ENCODE data around the gene CYP2B6.
"Not testable (repeated sequence)": the region's sequence is repeated elsewhere in the genome, so short reads cannot be mapped to it uniquely, and the experiment has no call there.

The CYP2B6 gene

DNA sequence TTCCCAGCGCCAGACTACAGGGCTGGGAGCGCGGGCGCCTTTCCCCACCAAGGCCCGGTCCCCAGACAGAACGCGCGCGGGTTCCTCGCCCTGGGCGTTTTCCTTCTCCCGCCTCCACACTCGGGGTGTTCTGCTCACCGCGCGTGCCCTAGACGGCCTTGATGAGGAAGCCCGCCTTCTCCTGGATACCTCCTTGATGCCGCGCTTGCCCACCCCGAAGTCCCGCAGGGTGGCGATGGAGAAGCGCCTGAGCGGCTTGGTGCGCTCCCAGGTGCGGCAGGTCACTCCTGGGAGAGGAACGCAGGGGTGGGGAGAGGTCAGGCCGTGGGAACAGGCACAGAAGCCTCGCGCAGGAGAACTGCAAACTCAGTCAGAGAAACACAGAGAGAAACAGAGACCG is 34.8 kb downstream of the CYP2B6 start:
- H3K4me3 ChIP-seq (ENCODE audit: control insufficient read depth, low read depth, low read length) = no peak overlapping the region
- TF ChIP-seq, protein P1, sequence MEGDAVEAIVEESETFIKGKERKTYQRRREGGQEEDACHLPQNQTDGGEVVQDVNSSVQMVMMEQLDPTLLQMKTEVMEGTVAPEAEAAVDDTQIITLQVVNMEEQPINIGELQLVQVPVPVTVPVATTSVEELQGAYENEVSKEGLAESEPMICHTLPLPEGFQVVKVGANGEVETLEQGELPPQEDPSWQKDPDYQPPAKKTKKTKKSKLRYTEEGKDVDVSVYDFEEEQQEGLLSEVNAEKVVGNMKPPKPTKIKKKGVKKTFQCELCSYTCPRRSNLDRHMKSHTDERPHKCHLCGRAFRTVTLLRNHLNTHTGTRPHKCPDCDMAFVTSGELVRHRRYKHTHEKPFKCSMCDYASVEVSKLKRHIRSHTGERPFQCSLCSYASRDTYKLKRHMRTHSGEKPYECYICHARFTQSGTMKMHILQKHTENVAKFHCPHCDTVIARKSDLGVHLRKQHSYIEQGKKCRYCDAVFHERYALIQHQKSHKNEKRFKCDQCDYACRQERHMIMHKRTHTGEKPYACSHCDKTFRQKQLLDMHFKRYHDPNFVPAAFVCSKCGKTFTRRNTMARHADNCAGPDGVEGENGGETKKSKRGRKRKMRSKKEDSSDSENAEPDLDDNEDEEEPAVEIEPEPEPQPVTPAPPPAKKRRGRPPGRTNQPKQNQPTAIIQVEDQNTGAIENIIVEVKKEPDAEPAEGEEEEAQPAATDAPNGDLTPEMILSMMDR (IDR thresholded peaks at IDR 0.05; ENCODE audit: control insufficient read depth, insufficient read depth, low read depth, low read length, missing control alignments) = no peak

DNA sequence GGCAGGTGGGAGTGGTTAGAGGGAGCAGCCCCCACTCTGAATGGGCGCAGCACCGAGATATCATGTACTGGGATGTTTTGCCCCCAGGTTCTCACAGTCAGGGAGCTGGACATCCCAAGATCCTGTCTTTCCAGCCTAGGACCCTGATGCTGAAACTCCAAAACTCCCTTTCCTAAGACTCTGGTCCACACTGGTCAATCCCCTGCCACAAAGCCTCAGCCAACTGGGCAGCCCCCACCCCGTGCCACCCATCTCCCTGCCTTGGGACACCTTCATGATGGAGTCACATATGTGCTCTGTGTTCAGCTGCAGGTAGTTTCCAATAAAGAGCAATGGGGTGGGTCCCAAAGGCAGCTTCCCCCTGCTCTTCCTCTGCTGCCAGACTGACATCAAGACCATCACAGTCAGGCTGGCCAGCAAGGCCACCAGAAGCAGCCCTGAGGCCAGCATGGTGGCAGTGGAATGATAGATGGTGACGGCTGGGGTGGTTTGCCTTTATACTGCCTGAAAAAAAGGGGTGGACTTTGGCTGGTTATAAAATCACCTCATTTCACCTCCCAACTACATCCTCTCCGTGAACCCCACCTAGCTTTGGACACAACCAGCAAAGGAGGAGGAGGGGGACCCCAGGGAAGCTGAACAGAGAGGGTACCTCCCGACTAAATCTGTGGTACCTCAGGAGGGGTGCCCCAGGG is 36.3 kb downstream of the CYP2B6 start:
- DNase-seq (ENCODE audit: low read depth) = no peak
- H3K4me3 ChIP-seq (ENCODE audit: control insufficient read depth, low read depth, low read length) = no peak overlapping the region
- TF ChIP-seq, protein P1 (IDR thresholded peaks at IDR 0.05; ENCODE audit: control insufficient read depth, insufficient read depth, low read depth, low read length, missing control alignments) = no peak

More for the DNA sequence above, 34.8 kb downstream of the CYP2B6 start:
- no peak for DNase-seq (ENCODE audit: low read depth)

DNA sequence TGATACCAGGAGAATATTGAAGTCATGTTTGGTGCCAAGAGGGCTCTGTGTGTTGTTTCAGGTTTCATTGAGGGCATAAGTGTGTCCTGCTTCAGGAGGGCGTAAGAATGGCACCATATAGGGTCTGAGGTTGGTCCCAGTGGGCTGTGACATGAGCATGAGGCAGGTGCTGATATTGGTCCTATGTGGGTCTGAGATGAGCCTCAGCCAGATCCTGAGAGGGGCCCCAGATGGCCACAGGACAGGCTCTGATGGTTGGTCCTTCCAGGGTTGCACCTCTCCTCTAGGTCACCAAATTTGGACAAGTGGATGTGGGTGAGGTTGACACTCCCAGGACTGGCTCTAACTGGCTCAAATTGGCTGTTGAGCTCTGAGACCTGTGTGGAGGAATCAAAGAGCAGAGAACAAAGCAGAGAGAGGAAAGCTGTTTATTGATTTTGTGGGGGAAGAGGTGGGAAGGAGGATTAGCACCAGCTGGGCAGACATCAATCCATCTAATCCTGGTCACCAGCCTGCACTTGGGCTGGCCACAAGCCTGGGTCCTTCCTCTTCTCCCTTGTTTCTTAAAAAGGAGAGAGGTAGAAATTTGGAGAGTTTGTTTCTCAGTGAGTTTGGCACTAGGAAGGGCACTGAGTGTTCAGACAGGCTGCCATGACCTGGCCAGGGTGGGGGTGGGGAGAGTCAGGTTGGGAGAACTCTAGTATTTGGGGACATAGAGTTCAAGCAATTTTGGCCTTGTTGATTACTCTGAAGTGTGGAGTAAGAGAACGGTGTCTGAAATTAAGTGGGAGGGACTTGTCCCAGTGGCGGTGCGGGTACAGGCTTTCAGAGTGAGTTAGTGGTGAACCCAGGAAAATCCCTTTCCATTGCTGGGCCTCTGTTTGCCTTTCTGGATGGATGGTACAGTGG is 38.7 kb downstream of the CYP2B6 start:
- no peak overlapping the region for H3K4me3 ChIP-seq (ENCODE audit: control insufficient read depth, low read depth, low read length)
- TF ChIP-seq, protein P1 (IDR thresholded peaks at IDR 0.05; ENCODE audit: control insufficient read depth, insufficient read depth, low read depth, low read length, missing control alignments) = no peak
- DNase-seq (ENCODE audit: low read depth) = no peak

DNA sequence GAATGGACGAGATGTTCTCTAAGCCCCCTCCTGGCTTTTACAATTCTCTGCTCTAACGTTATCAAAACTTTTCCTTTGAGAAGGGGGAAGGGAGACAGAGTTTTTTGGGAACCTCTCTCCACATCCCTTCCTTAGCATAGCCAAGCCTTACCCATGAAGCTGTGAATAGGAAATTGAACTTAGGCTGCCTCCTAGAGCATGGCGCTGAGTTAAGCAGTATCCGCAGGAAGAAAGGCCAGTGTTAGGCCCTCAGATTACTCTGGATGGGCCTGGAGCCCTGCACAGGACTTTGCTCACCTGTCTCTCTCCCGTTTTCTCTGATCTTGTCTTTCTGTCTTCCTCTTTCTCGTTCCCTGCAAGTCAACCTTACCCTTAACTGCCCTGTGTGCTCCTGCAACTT is 39.6 kb downstream of the CYP2B6 start:
- no peak for DNase-seq (ENCODE audit: low read depth)
- TF ChIP-seq, protein P1 (IDR thresholded peaks at IDR 0.05; ENCODE audit: control insufficient read depth, insufficient read depth, low read depth, low read length, missing control alignments) = no peak
- no peak overlapping the region for H3K4me3 ChIP-seq (ENCODE audit: control insufficient read depth, low read depth, low read length)

DNA sequence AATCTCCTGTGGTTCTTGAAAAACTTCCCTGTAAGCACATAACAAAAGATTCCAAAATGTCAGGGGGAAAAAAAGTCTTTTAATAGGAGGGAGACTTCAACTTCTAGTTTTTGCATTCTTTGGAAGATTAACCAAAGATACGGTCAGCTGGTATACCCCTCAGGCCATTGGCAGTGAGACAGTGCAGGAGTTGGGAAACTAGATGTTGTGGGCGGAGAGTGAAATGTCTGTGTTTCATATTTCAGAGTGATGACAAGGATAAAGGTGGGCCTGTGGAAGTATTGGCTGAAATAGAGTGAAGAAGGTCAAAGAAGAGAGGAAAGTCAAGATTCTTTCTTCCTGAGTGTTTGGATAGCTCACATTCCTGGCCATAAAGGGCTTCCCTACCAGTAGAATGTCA is 40.8 kb downstream of the CYP2B6 start:
- no peak overlapping the region for H3K4me3 ChIP-seq (ENCODE audit: control insufficient read depth, low read depth, low read length)
- no peak for DNase-seq (ENCODE audit: low read depth)
- TF ChIP-seq, protein P1 (IDR thresholded peaks at IDR 0.05; ENCODE audit: control insufficient read depth, insufficient read depth, low read depth, low read length, missing control alignments) = no peak

DNA sequence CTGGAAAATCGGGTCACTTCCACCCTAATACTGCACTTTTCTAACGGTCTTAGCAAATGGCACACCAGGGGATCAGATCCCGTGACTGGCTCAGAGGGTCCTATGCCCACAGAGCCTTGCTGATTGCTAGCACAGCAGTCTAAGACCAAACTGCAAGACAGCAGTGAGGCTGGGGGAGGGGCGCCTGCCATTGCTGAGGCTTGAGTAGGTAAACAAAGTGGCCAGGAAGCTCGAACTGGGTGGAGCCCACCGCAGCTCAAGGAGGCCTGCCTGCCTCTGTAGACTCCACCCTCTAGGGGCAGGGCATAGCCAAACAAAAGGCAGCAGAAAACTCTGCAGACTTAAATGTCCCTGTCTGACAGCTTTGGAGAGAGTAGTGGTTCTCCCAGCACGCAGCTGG is 42.2 kb downstream of the CYP2B6 start:
- DNase-seq (ENCODE audit: low read depth) = not testable (repeated sequence)

DNA sequence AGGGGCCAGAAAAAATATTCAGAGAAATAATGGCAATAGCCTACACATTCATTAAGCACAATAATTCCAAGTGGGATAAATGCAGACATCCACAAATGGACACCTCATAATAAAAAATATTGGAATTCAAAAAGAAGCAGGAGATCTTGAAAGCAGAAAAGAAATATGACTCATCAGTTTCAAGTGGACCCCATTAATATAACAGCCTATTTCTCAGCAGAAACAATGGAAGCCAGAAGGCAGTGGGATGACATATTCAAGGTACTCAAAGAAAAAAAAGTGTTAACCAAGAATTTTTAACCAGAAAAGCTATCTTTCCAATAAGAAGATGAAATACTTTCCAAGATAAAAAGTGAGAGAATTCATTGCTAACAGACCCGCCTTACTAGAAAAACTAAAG is 48.7 kb downstream of the CYP2B6 start:
- no peak for DNase-seq (ENCODE audit: low read depth)
- TF ChIP-seq, protein P1 (IDR thresholded peaks at IDR 0.05; ENCODE audit: control insufficient read depth, insufficient read depth, low read depth, low read length, missing control alignments) = no peak
- no peak overlapping the region for H3K4me3 ChIP-seq (ENCODE audit: control insufficient read depth, low read depth, low read length)

More for the DNA sequence above, 42.2 kb downstream of the CYP2B6 start:
- not testable (repeated sequence) for H3K4me3 ChIP-seq (ENCODE audit: control insufficient read depth, low read depth, low read length)

DNA sequence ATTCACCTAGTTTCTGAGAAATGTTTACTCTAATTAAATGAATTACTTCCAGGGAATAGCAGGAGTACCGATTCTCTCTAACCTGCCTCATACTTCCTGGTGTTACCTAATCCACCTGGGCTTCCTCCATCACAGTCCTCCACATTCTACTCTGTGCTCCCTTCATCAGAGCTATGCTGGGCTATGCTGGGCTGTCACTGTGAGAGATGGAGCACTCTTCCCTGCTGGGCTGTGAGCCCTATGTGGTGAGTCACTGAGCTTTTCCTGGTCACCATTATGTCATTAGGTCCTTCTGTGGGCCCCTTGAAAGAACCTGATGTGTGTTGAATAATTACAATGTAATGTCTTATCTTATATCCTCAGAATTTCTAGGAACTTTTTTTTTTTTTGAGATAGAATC is 54.0 kb downstream of the CYP2B6 start:
- not testable (repeated sequence) for H3K4me3 ChIP-seq (ENCODE audit: control insufficient read depth, low read depth, low read length); DNase-seq (ENCODE audit: low read depth)

Data from AG09309 (cell line).